GM19438 (cell line): ENCODE measurements around the gene SELPLG.
"Not testable (repeated sequence)": the region's sequence is repeated elsewhere in the genome, so short reads cannot be mapped to it uniquely, and the experiment has no call there.

ENCODE experiments used
- ATAC-seq: cut with Tn5 transposase; IDR thresholded peaks from one replicate; pipeline ENCODE4 v1.9.1; 2021; ENCODE audit warnings: low read depth; ENCODE audit not compliant: unreplicated experiment

The SELPLG gene

GRCh38 chr12:108657130-108657745 lies 23.5 kb upstream of the SELPLG start:
- no peak for ATAC-seq

- ATAC-seq = not testable (repeated sequence)
These were observed 22.6 kb upstream of the SELPLG start for GRCh38 chr12:108656247-108656646.

DNA sequence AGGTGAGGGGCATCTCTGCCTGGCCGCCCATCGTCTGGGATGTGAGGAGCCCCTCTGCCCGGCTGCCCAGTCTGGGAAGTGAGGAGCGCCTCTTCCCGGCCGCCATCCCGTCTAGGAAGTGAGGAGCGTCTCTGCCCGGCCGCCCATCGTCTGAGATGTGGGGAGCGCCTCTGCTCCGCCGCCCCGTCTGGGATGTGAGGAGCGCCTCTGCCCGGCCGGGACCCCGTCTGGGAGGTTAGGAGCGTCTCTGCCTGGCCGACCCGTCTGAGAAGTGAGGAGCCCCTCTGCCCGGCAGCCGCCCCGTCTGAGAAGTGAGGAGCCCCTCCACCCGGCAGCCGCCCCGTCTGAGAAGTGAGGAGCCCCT lies 22.1 kb upstream of the SELPLG start:
- ATAC-seq = not testable (repeated sequence)

GRCh38 chr12:108654622-108655021 lies 20.9 kb upstream of the SELPLG start:
- not testable (repeated sequence) for ATAC-seq

- ATAC-seq = no peak
These were observed 20.2 kb upstream of the SELPLG start for GRCh38 chr12:108653922-108654321.

- ATAC-seq = no peak
These were observed 19.4 kb upstream of the SELPLG start for GRCh38 chr12:108653082-108653516.

GRCh38 chr12:108650083-108650482 lies 16.4 kb upstream of the SELPLG start:
- ATAC-seq = no peak

GRCh38 chr12:108649669-108650068 lies 16.0 kb upstream of the SELPLG start:
- no peak for ATAC-seq

DNA sequence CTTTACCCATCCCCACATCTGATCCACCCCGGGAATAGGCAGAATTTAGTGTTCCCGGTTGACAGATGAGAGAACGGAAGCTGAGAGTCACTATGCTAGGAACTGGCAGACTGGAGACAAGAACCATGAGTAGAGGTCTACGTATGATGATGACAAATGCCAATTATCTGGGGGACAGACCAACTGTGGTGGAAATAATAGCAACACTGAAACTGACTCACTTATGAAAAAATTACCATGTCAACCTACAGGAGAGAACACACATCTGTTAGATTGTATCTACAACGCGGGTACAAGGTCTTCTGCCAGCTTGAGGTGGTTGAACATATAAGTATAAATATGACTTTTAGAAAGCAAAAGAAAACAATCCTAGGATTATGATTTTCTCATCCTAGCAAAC lies 15.4 kb upstream of the SELPLG start:
- ATAC-seq = no peak

DNA sequence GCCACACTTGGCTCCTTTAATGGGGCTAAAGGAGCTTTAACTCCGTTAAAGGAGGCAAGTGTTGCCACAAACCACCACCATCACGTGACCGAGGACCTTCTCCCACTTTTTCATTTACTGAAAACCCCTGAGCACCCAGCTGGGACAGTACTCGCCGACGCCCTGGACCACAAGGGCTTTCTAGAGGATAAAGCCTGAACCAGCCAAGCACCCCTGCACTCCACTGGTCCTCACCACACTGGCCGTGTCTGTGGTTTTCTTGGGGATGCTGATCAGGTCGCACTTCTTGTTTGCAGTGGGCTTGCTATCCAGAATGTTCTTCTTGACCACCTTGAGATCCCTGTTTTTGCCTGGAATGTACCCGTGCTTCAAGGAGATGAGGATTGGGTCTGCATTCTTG lies 14.7 kb upstream of the SELPLG start:
- ATAC-seq = no peak

DNA sequence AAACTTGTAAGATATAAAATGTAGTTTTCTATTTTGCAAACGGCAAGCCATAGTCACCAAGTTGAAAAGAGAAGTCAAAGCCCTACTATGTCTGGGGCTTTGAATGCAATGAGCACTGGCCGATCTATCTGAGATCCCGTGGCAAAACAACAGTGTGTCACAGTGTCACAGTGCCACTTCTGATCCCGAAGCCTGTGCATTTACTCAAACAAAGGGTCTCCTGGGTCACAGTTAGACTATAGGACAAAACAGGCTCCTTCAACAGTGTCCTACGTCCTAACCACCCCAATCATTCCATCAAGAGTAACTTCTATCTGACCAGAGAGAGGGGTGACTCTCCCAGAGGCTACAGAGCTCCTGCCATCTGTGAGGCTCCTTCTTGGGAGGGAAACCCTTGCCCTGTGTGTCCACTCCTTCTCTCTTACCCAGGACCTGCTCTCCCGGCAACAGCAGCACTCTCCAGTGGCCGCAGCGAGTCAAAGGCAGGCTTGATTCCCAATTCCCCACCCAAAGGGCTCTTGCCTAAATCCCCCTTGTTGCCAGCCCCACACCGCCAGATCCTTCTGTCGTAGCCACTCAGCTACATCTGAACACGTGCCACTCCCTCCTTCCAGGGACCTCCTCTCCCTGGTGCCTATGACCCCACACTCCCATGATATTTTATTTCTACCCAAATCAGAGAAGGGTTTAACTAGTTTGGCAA lies 14.0 kb upstream of the SELPLG start:
- ATAC-seq = no peak

DNA sequence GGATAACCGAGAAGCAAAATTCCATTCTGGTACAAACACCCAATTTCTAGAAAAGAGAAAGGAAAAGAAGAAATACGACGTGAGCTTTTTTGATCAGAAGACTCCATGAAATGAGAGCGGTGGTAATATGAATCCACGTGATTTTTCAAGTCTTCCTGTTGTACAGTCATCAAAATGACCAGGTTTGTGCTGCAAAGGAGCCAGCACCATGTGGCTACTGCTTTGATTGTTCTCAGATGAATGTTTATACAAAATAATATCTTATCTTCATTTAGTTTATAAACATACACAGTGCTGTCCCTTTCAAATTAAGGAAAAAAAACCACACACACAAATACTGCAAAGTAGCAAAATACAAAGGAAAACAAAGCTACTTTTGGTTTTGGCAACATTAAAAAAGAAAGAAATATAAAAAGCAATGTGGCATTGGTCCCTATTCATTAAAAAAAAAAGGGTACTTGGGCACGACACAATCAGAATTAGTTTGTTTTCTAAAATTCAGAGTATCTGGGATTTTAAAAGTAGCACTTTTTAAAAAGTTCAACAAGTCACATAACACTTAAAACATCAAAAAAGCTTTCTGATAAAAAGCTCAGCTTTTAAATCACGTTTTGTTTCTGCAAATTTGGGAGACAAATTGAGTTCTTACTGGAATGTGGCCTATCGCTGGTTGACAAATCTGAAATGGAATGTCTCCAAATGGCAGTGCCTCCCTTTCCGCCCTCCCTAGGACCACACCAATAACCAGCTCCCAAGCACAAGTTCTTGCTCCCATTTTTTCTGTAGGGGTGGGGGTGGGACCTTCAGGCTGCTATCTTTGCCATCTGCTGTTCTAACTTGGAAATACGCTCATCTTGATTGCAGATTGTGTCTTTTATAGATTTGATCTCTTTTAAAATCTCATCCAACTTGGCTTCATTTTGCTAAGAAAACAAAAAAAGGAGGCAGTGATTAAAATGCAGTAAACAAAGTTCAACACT lies 13.2 kb upstream of the SELPLG start:
- no peak for ATAC-seq

- no peak for ATAC-seq
These were observed 12.2 kb upstream of the SELPLG start for GRCh38 chr12:108645686-108646599.

- no peak for ATAC-seq
These were observed 11.1 kb upstream of the SELPLG start for GRCh38 chr12:108644811-108645120.

- ATAC-seq = no peak
These were observed 10.5 kb upstream of the SELPLG start for GRCh38 chr12:108643941-108644810.

- no peak for ATAC-seq
These were observed 9.4 kb upstream of the SELPLG start for GRCh38 chr12:108642899-108643654.

- no peak for ATAC-seq
These were observed 8.7 kb upstream of the SELPLG start for GRCh38 chr12:108642269-108642870.
